Keratinocyte (primary cell): ENCODE results near the gene SSTR5. TPM values are rescaled to one million over a fixed set of nuclear protein-coding genes. Genes with fewer than 3 reads are reported as not detected.

Experiments used
- DNase-seq: peaks from one replicate; pipeline ENCODE4 v3.0.0-alpha.2; 2011; ENCODE audit warnings: low read depth, missing footprints, low spot score
- FAIRE-seq: peaks from 2 replicates; lab custom pipeline; 2011; peaks lifted over from hg19 to GRCh38; lab: Jason Lieb, UNC
- H2AFZ ChIP-seq: 2 replicates; pipeline ENCODE4 v1.6.0; 2012; ENCODE audit warnings: low read length, control low read depth, inconsistent platforms; ENCODE audit not compliant: control insufficient read depth
- H3K27ac ChIP-seq: 2 replicates; pipeline ENCODE4 v1.5.1; 2011; ENCODE audit warnings: low read length; ENCODE audit not compliant: control insufficient read depth, insufficient read depth
- H3K27me3 ChIP-seq: 3 replicates; pipeline ENCODE4 v1.6.0; 2011; ENCODE audit warnings: low read length; ENCODE audit not compliant: control insufficient read depth, insufficient read depth; ENCODE audit errors: extremely low read depth
- H3K36me3 ChIP-seq, 2 experiments: 2 replicates in 1 of 2; 3 replicates in 1 of 2; pipeline ENCODE4 v1.5.1; 2011; ENCODE audit warnings: low read length in 2 of 2, mild to moderate bottlenecking in 1 of 2; ENCODE audit not compliant: control insufficient read depth in 2 of 2, insufficient read depth in 2 of 2; ENCODE audit errors: extremely low read depth in 1 of 2
- H3K4me1 ChIP-seq: 3 replicates; pipeline ENCODE4 v1.5.1; 2011; ENCODE audit warnings: low read length; ENCODE audit not compliant: control insufficient read depth, insufficient read depth; ENCODE audit errors: extremely low read depth
- H3K4me2 ChIP-seq: 3 replicates; pipeline ENCODE4 v1.6.0; 2011; ENCODE audit warnings: low read depth, low read length; ENCODE audit not compliant: control insufficient read depth, insufficient read depth; ENCODE audit errors: extremely low read depth
- H3K4me3 ChIP-seq, 3 experiments: fragments of 200-600 bp in 1 of 3; sonication (generic) in 1 of 3; 2 replicates in 2 of 3; 3 replicates in 1 of 3; pipeline ENCODE4 v1.5.1; 2011 to 2016; ENCODE audit warnings: low read length in 3 of 3, mild to moderate bottlenecking in 3 of 3, control low read depth in 2 of 3, inconsistent platforms in 1 of 3, low read depth in 1 of 3, mixed read lengths in 1 of 3, mixed run types in 1 of 3, moderate library complexity in 1 of 3; ENCODE audit not compliant: control insufficient read depth in 2 of 3, insufficient read depth in 2 of 3; ENCODE audit errors: extremely low read depth in 1 of 3
- H3K79me2 ChIP-seq: 2 replicates; pipeline ENCODE4 v1.6.0; 2012; ENCODE audit warnings: low read length; ENCODE audit not compliant: control insufficient read depth, insufficient read depth
- H3K9ac ChIP-seq: 3 replicates; pipeline ENCODE4 v1.6.0; 2011; ENCODE audit warnings: low read length; ENCODE audit not compliant: control insufficient read depth, insufficient read depth; ENCODE audit errors: extremely low read depth
- H3K9me1 ChIP-seq: 3 replicates; pipeline ENCODE4 v1.6.0; 2011; ENCODE audit warnings: low read length; ENCODE audit not compliant: control insufficient read depth, insufficient read depth; ENCODE audit errors: extremely low read depth
- H3K9me3 ChIP-seq: 2 replicates; pipeline ENCODE4 v1.5.1; 2012; ENCODE audit warnings: low read depth, low read length; ENCODE audit not compliant: control insufficient read depth
- H4K20me1 ChIP-seq: 3 replicates; pipeline ENCODE4 v1.6.0; 2011; ENCODE audit warnings: low read length; ENCODE audit not compliant: control insufficient read depth, insufficient read depth; ENCODE audit errors: extremely low read depth
- CTCF ChIP-seq, 3 experiments: IDR thresholded peaks in 1 of 3; conservative IDR thresholded peaks in 1 of 3; optimal IDR thresholded peaks in 1 of 3; 2 replicates in 2 of 3; 3 replicates in 1 of 3; pipeline versions ENCODE3 to v1.5.1; 2011; ENCODE audit warnings: low read length in 3 of 3, mild to moderate bottlenecking in 3 of 3, moderate library complexity in 2 of 3, control low read depth in 1 of 3, inconsistent platforms in 1 of 3; ENCODE audit not compliant: insufficient read depth in 2 of 3; ENCODE audit errors: extremely low read depth in 1 of 3
- EZH2 ChIP-seq: IDR thresholded peaks from one replicate; pipeline ENCODE4 v1.6.1; 2012; ENCODE audit warnings: inconsistent platforms, mild to moderate bottlenecking, low read length, moderate library complexity
- dilution Hi-C: fragments of 300-500 bp; cut with MboI; formaldehyde crosslinking; loops from one replicate; pipeline ENCODE4 v1.7.0; 2020; ENCODE audit warnings: low sequenced_read_pairs; ENCODE audit not compliant: extremely low pct_ligation_motif_present
- polyA plus RNA-seq, 5 experiments: library from polyadenylated mRNA; depleted of rRNA in 3 of 5; stranded (reverse) in 3 of 5; stranded (forward) in 1 of 5; unstranded in 1 of 5; fragments of >200 nt; gene quantifications; 1 replicate in 1 of 5; 2 replicates in 3 of 5; 3 replicates in 1 of 5; pipeline versions ENCODE4 v1.2.1 to v1.2.3, GENCODE V29; 2011 to 2012; ENCODE audit warnings: missing spikeins in 2 of 5, low read depth in 1 of 5, low replicate concordance in 1 of 5

Gene SSTR5
- polyA plus RNA-seq, 1 donor (not counting 4 experiments of a cell fraction or from before 2014, with no cell fraction given), result not detected

GRCh38 chr16:1077877-1078578, 5.5 kb downstream of the SSTR5 start:
- Histone ChIP-seq H3K4me2 (no peak overlapping the region), H3K9ac (no peak overlapping the region), H3K36me3 (no peaks in the 10 kb centered on the region), H3K9me1 (no peaks in the 10 kb centered on the region), H3K4me3 (no peak overlapping the region), H3K79me2 (no peaks in the 10 kb centered on the region), H3K4me1 (no peaks in the 10 kb centered on the region), H4K20me1 (no peaks in the 10 kb centered on the region), H3K27me3 (peaks cover 24% of the 10 kb centered on the region), H2AFZ (no peak overlapping the region), H3K9me3 (no peaks in the 10 kb centered on the region), H3K27ac (no peak overlapping the region)
- dilution Hi-C loops, result no loop called here
- DNase-seq (no peak), FAIRE-seq (no peak)
- no peak for TF ChIP-seq EZH2
- no peak for TF ChIP-seq CTCF (optimal IDR thresholded peaks at IDR 0.05 in 1 of 3, IDR thresholded peaks at IDR 0.05 in 1 of 3, conservative IDR thresholded peaks at IDR 0.05 in 1 of 3; ENCODE audit: extremely low read depth in 1 of 3, insufficient read depth in 2 of 3, low read length in 3 of 3)

- dilution Hi-C loops, result no loop called here
- no peaks in the 10 kb centered on the region for H4K20me1 ChIP-seq
- H2AFZ ChIP-seq, result no peak overlapping the region
- no peak overlapping the region for H3K4me3 ChIP-seq
- H3K27me3 ChIP-seq, result peaks cover 25% of the 10 kb centered on the region
- H3K9ac ChIP-seq, result no peak overlapping the region
- H3K79me2 ChIP-seq, result no peaks in the 10 kb centered on the region
- H3K27ac ChIP-seq, result no peak overlapping the region
- H3K4me2 ChIP-seq, result no peak overlapping the region
- H3K4me1 ChIP-seq, result no peaks in the 10 kb centered on the region
- H3K9me1 ChIP-seq, result no peaks in the 10 kb centered on the region
- H3K36me3 ChIP-seq, result no peaks in the 10 kb centered on the region
- DNase-seq (no peak), FAIRE-seq (no peak)
- TF ChIP-seq CTCF (optimal IDR thresholded peaks at IDR 0.05 in 1 of 3, IDR thresholded peaks at IDR 0.05 in 1 of 3, conservative IDR thresholded peaks at IDR 0.05 in 1 of 3; ENCODE audit: extremely low read depth in 1 of 3, insufficient read depth in 2 of 3, low read length in 3 of 3) (no peak), EZH2 (no peak)
- H3K9me3 ChIP-seq, result no peaks in the 10 kb centered on the region
Observed at GRCh38 chr16:1078579-1079021, 6.1 kb downstream of the SSTR5 start.
